ENCODE measurements around the gene PDE4C.

Gene PDE4C

GRCh38 chr19:18254546-18255503 lies 28.6 kb upstream of the PDE4C start:
- DNase-seq: peak; percentile 76

- no peak for DNase-seq
These were observed 27.5 kb upstream of the PDE4C start for GRCh38 chr19:18253716-18254115.

- DNase-seq: no peak
These were observed 26.9 kb upstream of the PDE4C start for GRCh38 chr19:18253130-18253529.

GRCh38 chr19:18252370-18252717 lies 26.1 kb upstream of the PDE4C start:
- DNase-seq: no peak

- DNase-seq: peak; percentile 60
These were observed 25.5 kb upstream of the PDE4C start for GRCh38 chr19:18251587-18252369.

GRCh38 chr19:18249834-18250233 lies 23.6 kb upstream of the PDE4C start:
- DNase-seq: no peak

- no peak for DNase-seq
These were observed 19.1 kb upstream of the PDE4C start for GRCh38 chr19:18245297-18245696.

DNA sequence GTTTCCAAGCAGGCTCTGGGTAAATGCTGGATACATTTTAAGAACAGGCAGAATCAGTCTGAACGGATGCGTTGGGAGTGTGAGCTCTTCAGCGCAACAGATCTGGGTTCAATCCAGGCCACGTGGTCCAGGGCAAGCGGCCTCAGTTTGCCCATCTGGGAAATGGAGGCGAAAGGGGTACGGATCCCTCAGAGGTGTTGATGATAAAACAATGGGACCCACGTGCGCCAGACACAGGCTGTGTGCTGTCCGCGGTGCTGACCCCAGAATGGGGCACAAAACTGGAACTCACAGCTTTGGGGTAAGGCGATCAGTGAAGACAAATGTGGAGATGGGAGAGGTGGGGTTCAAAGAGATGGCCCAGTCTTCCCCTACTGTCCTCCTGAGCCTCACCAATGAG lies 13.1 kb upstream of the PDE4C start:
- no peak for DNase-seq

DNA sequence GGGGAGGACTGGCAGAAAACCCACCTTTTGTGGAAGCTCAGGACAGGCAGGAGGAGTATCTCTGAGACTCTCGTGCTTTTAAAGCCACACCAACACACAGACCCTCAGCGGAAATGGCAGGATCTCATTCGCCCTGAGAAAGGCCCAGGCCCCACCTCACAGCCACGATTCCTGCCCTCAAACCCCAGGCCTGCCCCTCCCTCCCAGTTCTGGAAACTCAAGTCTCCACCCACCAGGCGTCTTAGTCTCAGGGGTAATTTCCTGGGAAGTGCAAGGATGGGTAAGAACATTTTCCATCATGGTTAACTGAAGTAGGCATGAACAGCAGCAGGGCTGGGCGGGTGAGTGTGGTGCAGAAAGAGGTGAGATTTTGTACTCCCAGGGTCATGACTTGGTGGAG lies 8.0 kb upstream of the PDE4C start:
- DNase-seq: no peak

GRCh38 chr19:18233224-18233825 lies 7.1 kb upstream of the PDE4C start:
- peak; percentile 42 for DNase-seq

DNA sequence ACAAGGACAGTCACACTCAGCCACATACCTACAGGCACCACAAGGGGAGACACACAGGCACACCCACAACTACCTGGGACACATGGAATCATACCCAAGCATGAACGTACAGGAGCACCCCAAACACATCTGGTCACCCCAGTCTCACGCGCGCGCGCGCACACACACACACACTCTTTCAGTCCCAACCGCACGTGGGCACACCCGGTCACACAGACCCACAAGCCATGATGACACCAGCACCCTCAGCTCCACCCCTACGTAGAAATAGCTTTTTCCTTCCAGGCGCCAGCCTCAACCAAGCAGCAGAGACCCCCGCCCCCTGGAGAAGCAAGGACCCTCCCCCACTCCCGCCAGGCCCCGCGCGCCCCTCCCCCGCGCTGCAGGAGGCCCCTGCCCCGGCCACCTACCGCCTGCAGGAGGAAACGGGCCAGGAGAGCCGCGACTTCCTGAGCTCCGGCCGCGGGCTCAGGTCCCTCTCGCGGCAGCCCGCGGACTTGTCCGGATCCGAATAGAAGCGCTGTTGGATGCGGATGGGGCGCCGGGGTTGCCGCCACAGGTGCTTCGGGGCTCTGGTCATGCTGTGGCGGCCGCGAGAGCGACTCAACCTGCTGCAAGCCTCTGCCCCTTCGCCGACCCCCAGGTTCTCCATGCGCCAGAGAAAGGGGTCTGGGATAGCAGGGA lies 6.4 kb upstream of the PDE4C start:
- DNase-seq: peak; percentile 52

- no peak for DNase-seq
These were observed 5.5 kb upstream of the PDE4C start for GRCh38 chr19:18231775-18232174.

DNA sequence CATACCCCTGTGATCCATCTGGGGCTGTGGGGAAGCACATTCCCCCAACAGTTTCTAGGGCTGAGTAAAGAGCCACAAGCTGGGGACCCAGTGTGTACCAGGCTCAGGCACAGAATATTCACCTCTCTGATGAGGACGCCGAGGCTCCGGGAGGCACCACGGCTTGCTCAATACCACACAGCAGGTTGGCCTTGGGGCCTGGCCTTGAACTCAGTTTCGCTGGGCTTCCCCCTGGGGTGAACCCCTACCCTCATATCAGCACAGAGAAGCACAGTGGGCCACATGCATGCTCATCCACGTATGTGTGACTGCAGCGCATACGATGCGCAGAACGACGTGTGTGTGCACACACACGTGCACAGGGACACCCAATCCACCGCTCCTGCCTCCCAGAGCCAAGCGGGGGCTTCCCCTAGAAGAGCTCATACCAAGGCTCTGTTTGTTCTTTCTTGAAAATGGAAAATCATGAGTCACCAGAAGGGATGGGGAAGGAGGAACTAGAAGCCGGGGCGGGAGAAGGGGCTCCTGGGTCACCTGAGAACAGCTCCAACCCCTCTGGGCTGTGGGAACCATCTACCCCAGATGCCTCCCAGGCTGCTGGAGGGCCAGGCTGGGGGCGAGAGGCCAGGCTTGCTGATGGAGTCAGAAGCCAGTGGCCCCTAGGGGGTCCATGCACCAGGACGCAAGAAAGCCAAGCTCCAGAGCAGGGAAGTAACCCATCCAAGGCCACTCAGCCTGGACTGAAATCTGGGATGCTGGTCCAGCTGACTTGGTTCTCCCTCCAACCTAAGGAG lies 4.9 kb upstream of the PDE4C start:
- DNase-seq: no peak

GRCh38 chr19:18229915-18230314 lies 3.7 kb upstream of the PDE4C start:
- no peak for DNase-seq

GRCh38 chr19:18229474-18229873 lies 3.2 kb upstream of the PDE4C start:
- DNase-seq: no peak

- no peak for DNase-seq
These were observed 1.6 kb upstream of the PDE4C start for GRCh38 chr19:18227781-18228271.

DNA sequence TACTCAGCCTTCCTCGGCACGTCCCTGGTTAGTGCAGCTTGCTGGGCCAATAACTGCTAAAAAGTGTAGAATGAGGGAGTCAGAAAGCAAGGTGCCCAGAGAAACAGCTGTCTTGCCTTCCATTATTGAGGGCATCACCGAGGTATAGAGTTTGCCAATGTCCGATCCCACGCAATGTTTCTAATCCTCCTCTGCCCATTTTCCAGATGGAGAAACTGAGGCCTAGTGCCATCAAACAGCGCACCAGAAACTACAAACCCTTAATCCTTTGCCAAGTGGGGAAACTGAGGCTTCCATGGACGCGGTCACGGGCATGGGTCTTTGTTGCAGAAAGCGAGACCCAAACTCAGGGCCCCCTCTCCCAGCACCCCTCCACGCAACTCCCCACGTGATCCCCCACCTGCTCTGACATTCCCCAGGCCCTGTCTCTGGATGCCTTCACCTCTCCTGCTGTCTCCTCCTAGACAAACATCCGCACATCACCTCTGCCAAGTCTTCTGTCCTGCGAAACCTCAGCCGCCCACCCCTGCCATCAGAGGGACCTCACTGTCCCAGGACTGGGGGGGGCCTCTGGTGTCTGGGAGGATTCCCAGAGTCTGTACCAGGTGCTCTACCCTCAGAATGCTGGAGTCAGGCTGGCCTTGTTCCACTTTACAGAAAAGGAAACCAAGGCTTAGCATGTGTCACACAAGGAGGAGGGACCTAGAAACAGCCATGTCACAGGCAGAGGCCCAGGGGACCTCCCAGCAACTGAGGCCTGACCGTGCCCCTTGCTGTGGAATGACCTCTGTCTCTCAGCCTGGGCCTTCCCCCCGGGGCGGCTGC lies 930 bp upstream of the PDE4C start:
- no peak for DNase-seq

DNA sequence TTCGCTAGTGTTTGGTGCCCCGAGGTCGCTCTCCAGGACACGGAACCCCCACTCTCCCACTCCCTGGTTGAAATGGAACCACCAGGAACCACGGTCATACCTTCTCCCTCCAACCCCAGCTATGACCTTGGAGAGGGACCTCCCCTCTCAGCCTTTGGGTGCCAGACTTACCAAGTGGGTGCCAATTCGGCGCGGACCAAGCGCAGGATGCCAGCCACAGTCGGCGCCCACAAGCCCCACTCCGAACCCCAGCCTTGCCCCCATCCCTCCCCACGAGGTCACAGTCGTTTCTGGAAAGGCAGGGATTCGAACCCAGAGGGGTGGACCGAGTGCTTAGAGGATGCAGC lies 910 bp downstream of the PDE4C start:
- no peak for DNase-seq

DNA sequence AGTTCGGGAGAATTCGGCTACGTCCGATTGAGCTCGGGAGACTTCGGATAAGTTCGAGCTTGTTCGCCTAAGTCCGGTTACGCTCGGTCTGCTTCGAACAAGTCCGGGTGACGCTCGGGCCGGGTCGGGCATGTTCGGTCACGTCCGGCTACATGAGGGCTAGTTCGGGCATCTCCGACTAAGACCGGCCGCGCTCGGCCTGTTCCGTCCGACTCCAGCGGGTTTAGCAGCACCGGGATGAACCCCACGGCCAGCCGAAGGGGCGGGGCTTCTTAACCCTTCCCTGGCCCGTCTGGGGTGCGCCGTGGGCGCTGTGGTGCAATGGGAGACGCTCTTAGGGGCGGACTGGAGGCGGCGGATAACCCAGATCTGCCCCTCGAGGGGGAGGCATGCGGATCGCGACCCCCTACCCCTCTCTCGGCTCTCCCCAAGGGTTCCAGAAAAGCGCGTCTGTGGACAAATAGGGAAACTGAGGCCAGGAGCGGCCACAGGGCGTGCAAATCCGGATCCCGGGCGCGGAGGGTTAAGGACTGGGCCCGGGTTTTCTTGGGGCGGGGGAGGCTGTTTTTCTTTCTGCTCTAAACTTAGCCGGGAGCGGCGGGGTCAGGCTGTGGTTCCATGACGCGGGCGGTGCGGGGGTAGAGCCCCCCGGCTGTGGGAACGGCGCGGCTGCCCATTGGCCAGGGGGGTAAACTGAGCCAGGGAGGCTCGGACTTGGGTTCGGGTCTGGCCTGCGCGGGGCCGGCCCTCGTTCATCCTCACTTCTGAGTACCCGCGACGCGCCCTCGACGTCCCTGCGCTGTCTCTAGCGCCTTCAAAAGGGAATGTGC lies 1.5 kb downstream of the PDE4C start:
- DNase-seq: peak; percentile 97

GRCh38 chr19:18223860-18224524 lies 2.2 kb downstream of the PDE4C start:
- no peak for DNase-seq
